A549 (cell line): ENCODE data around the gene RPN1. TPM values are rescaled to one million over a fixed set of nuclear protein-coding genes. Genes with fewer than 3 reads are reported as not detected.

Source experiments
- ATAC-seq, 2 experiments: fragments of 200-7000 bp in 1 of 2; fragments of >200 bp in 1 of 2; cut with Nextera tagmentation in 1 of 2; cut with Tn5 transposase in 1 of 2; 3 replicates each; pipeline versions ENCODE4 v1.8.0 to v1.9.1; 2018 to 2020; ENCODE audit warnings: mild to moderate bottlenecking in 1 of 2, moderate library complexity in 1 of 2
- CTCF ChIA-PET: fragments of 300-600 bp; sonication (Branson Sonifier 250); formaldehyde crosslinking; extraction: SDS; loops from one replicate; lab custom pipeline; 2021; ENCODE audit warnings: antibody characterized with exemption, inconsistent platforms; lab: Yijun Ruan, JAX
- POLR2A ChIA-PET: fragments of 350-600 bp; formaldehyde crosslinking; extraction: SDS; loops from one replicate; lab custom pipeline; 2021; ENCODE audit warnings: antibody characterized with exemption, inconsistent platforms; lab: Yijun Ruan, JAX
- DNase-seq, 2 experiments: peaks; one replicate each; pipeline versions ENCODE4 v3.0.0 to v3.0.0-alpha.2; 2011 to 2016; ENCODE audit warnings: low read depth in 1 of 2, low spot score in 1 of 2
- FAIRE-seq: peaks from 2 replicates; lab custom pipeline; 2011; peaks lifted over from hg19 to GRCh38; lab: Jason Lieb, UNC
- H3K27ac ChIP-seq, 2 experiments: fragments of >200 bp; sonication (Bioruptor Twin); formaldehyde crosslinking; 3 replicates each; pipeline ENCODE4 v1.5.1; 2016 to 2017
- H3K4me1 ChIP-seq: fragments of >200 bp; sonication (Bioruptor Twin); formaldehyde crosslinking; 3 replicates; pipeline ENCODE4 v1.6.1; 2016
- H3K4me2 ChIP-seq: fragments of >200 bp; sonication (Bioruptor Twin); formaldehyde crosslinking; 3 replicates; pipeline ENCODE4 v1.6.1; 2016
- H3K4me3 ChIP-seq: fragments of >200 bp; sonication (Bioruptor Twin); formaldehyde crosslinking; 3 replicates; pipeline ENCODE4 v1.5.1; 2016
- H3K9me3 ChIP-seq: fragments of >200 bp; sonication (Bioruptor Twin); formaldehyde crosslinking; 3 replicates; pipeline ENCODE4 v1.6.1; 2016
- CEBPB ChIP-seq, 2 experiments: fragments of >200 bp in 1 of 2; sonication (Bioruptor Twin) in 1 of 2; formaldehyde crosslinking in 1 of 2; IDR thresholded peaks; 2 replicates each; pipeline ENCODE4 v1.6.1; 2012 to 2016
- CHD2 ChIP-seq: fragments of 150-350 bp; IDR thresholded peaks from 2 replicates; pipeline ENCODE4 v1.6.1; 2014; ENCODE audit warnings: low read length; ENCODE audit not compliant: partially characterized antibody
- CTCF ChIP-seq: fragments of >200 bp; sonication (Bioruptor Twin); formaldehyde crosslinking; IDR thresholded peaks from 3 replicates; pipeline ENCODE4 v1.5.1; 2016
- EHF ChIP-seq: fragments of 250-450 bp; sonication (Bioruptor Pico); IDR thresholded peaks from 2 replicates; pipeline ENCODE4 v1.5.0; 2020; ENCODE audit warnings: mild to moderate bottlenecking
- EP300 ChIP-seq, 2 experiments: fragments of >200 bp; sonication (Bioruptor Twin); formaldehyde crosslinking; IDR thresholded peaks; 2 replicates in 1 of 2; 3 replicates in 1 of 2; pipeline ENCODE4 v1.6.1; 2016 to 2017
- ESRRA ChIP-seq: fragments of 150-350 bp; IDR thresholded peaks from 2 replicates; pipeline ENCODE4 v1.6.1; 2014; ENCODE audit warnings: mild to moderate bottlenecking, low read length, borderline replicate concordance
- FOXS1 ChIP-seq: fragments of 250-450 bp; sonication (Bioruptor Pico); IDR thresholded peaks from 2 replicates; pipeline ENCODE4 v1.5.0; 2020; ENCODE audit warnings: mild to moderate bottlenecking, moderate library complexity
- JUN ChIP-seq, 2 experiments: fragments of >200 bp; sonication (Bioruptor Twin); formaldehyde crosslinking; IDR thresholded peaks; 2 replicates in 1 of 2; 3 replicates in 1 of 2; pipeline ENCODE4 v1.6.1; 2016 to 2017
- JUNB ChIP-seq: fragments of >200 bp; sonication (Bioruptor Twin); formaldehyde crosslinking; IDR thresholded peaks from 2 replicates; pipeline ENCODE4 v1.6.1; 2016
- KDM1A ChIP-seq: fragments of 200-600 bp; sonication (generic); IDR thresholded peaks from 2 replicates; pipeline ENCODE4 v1.6.1; 2016; ENCODE audit warnings: low read depth, mild to moderate bottlenecking
- KDM5A ChIP-seq: fragments of 200-600 bp; sonication (generic); IDR thresholded peaks from 2 replicates; pipeline ENCODE4 v1.6.1; 2016; ENCODE audit warnings: antibody characterized with exemption, mild to moderate bottlenecking
- MAFK ChIP-seq: fragments of 450-650 bp; IDR thresholded peaks from 2 replicates; pipeline ENCODE4 v1.6.1; 2014; ENCODE audit not compliant: partially characterized antibody
- MAX ChIP-seq: IDR thresholded peaks from 2 replicates; pipeline ENCODE4 v1.6.1; 2012
- MYC ChIP-seq: IDR thresholded peaks from 2 replicates; pipeline ENCODE4 v1.6.1; 2012; ENCODE audit warnings: mild to moderate bottlenecking, inconsistent platforms, low read length, improper control_type of control experiment, borderline replicate concordance
- POLR2AphosphoS2 ChIP-seq: conservative IDR thresholded peaks from 2 replicates; pipeline ENCODE4 v1.6.1; 2012; ENCODE audit warnings: low read length, improper control_type of control experiment, inconsistent platforms
- RARB ChIP-seq: fragments of 250-450 bp; sonication (Bioruptor Pico); IDR thresholded peaks from 2 replicates; pipeline ENCODE4 v1.8.0; 2021; ENCODE audit warnings: mild to moderate bottlenecking, moderate library complexity
- RNF2 ChIP-seq: fragments of 200-600 bp; sonication (generic); IDR thresholded peaks from 2 replicates; pipeline ENCODE4 v1.6.1; 2016; ENCODE audit warnings: low read depth, mild to moderate bottlenecking, antibody characterized with exemption, moderate library complexity, borderline replicate concordance
- SMC3 ChIP-seq: fragments of >200 bp; sonication (Bioruptor Twin); formaldehyde crosslinking; IDR thresholded peaks from 3 replicates; pipeline ENCODE4 v1.6.1; 2018; ENCODE audit warnings: inconsistent platforms
- SREBF2 ChIP-seq: fragments of 450-650 bp; IDR thresholded peaks from 2 replicates; pipeline ENCODE4 v1.6.1; 2014; ENCODE audit warnings: mild to moderate bottlenecking, moderate library complexity
- TFCP2L1 ChIP-seq: fragments of 250-450 bp; sonication (Bioruptor Pico); IDR thresholded peaks from 2 replicates; pipeline ENCODE4 v1.5.0; 2021; ENCODE audit warnings: mild to moderate bottlenecking
- TP53 ChIP-seq: fragments of 250-450 bp; sonication (Bioruptor Pico); IDR thresholded peaks from 2 replicates; pipeline ENCODE4 v1.5.0; 2021; ENCODE audit warnings: mild to moderate bottlenecking, moderate library complexity
- WGBS: methylation state at CpG from one replicate; pipeline ENCODE4 v1.1.6; 2017; ENCODE audit errors: missing lambda C conversion rate; 5-methylcytosine and 5-hydroxymethylcytosine counted together
- polyA plus RNA-seq, 4 experiments: library from polyadenylated mRNA; depleted of rRNA in 3 of 4; stranded (reverse); fragments of >200 nt; fragmentation: RNase III in 1 of 4; extraction: RNeasy Plus Mini Kit Qiagen cat#74134 plus additional on column Dnase treatment in 1 of 4; gene quantifications; 2 replicates in 3 of 4; 3 replicates in 1 of 4; pipeline ENCODE4 v1.2.3, GENCODE V29; 2011 to 2017
- TF ChIP-seq, protein P1 (sequence below): fragments of >200 bp; sonication (Bioruptor Twin); formaldehyde crosslinking; IDR thresholded peaks from 2 replicates; pipeline ENCODE4 v1.6.1; 2016
- TF ChIP-seq, protein P2 (sequence below): IDR thresholded peaks from 2 replicates; pipeline ENCODE4 v1.6.1; 2012

RPN1 gene
- polyA plus RNA-seq, 2 of the 4 experiments (the other 2 are of a cell fraction): 145 to 279 TPM

GRCh38 chr3:128606094-128606493, 44.5 kb downstream of the RPN1 start:
- no peak for TF ChIP-seq KDM5A
- TF ChIP-seq TP53: no peak
- no peak for TF ChIP-seq RNF2
- no peak for TF ChIP-seq TFCP2L1 (CRISPR knock-in tag)
- no peak for TF ChIP-seq RARB (CRISPR knock-in tag)
- TF ChIP-seq EHF (CRISPR knock-in tag): no peak
- TF ChIP-seq MAFK: no peak
- TF ChIP-seq JUN (IDR thresholded peaks at IDR 0.05): no peak
- no peak for TF ChIP-seq MAX
- no peak for TF ChIP-seq JUNB
- TF ChIP-seq EP300 (IDR thresholded peaks at IDR 0.05): no peak
- TF ChIP-seq, protein P1, sequence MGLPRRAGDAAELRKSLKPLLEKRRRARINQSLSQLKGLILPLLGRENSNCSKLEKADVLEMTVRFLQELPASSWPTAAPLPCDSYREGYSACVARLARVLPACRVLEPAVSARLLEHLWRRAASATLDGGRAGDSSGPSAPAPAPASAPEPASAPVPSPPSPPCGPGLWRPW: no peak
- no peak for TF ChIP-seq FOXS1 (CRISPR knock-in tag)
- ATAC-seq (no peak), FAIRE-seq (no peak), DNase-seq (no peak)
- 92% methylated on average over 7 of the region's 7 CpGs for WGBS
- H3K27ac ChIP-seq: no peak overlapping the region
- no peak overlapping the region for H3K4me2 ChIP-seq
- ChIA-PET CTCF (interaction anchor here (0.6 to 3.7 kb wide), 6 partner anchors 11 to 1031 kb away, joined by 3 to 12 read pairs (median 8); no protein-coding TSS in a partner anchor), POLR2A (interaction anchor here (0.7 kb wide), 1 partner anchor 10 kb away, joined by 3 read pairs; no protein-coding TSS in a partner anchor)
- no peaks in the 10 kb centered on the region for H3K9me3 ChIP-seq
- H3K4me1 ChIP-seq: no peaks in the 10 kb centered on the region
- H3K4me3 ChIP-seq: no peak overlapping the region

GRCh38 chr3:128605091-128606046, 45.2 kb downstream of the RPN1 start:
- FAIRE-seq: no peak
- ChIA-PET CTCF (interaction anchor here (0.6 to 2.6 kb wide), 9 partner anchors 9 to 435 kb away, joined by 3 to 10 read pairs (median 4); no protein-coding TSS in a partner anchor), POLR2A (no interaction called here)
- no peak for DNase-seq
- 67% methylated on average over 10 of the region's 11 CpGs for WGBS
- TF ChIP-seq CHD2 (no peak), TFCP2L1 (CRISPR knock-in tag) (no peak), KDM1A (no peak)
- TF ChIP-seq, protein P1: no peak
- TF ChIP-seq, protein P2, sequence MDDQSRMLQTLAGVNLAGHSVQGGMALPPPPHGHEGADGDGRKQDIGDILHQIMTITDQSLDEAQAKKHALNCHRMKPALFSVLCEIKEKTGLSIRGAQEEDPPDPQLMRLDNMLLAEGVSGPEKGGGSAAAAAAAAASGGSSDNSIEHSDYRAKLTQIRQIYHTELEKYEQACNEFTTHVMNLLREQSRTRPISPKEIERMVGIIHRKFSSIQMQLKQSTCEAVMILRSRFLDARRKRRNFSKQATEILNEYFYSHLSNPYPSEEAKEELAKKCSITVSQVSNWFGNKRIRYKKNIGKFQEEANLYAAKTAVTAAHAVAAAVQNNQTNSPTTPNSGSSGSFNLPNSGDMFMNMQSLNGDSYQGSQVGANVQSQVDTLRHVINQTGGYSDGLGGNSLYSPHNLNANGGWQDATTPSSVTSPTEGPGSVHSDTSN: no peak
- Histone ChIP-seq H3K4me3 (no peak overlapping the region), H3K4me2 (no peak overlapping the region), H3K9me3 (no peaks in the 10 kb centered on the region), H3K4me1 (no peaks in the 10 kb centered on the region), H3K27ac (no peak overlapping the region)
- no peak for ATAC-seq

DNA sequence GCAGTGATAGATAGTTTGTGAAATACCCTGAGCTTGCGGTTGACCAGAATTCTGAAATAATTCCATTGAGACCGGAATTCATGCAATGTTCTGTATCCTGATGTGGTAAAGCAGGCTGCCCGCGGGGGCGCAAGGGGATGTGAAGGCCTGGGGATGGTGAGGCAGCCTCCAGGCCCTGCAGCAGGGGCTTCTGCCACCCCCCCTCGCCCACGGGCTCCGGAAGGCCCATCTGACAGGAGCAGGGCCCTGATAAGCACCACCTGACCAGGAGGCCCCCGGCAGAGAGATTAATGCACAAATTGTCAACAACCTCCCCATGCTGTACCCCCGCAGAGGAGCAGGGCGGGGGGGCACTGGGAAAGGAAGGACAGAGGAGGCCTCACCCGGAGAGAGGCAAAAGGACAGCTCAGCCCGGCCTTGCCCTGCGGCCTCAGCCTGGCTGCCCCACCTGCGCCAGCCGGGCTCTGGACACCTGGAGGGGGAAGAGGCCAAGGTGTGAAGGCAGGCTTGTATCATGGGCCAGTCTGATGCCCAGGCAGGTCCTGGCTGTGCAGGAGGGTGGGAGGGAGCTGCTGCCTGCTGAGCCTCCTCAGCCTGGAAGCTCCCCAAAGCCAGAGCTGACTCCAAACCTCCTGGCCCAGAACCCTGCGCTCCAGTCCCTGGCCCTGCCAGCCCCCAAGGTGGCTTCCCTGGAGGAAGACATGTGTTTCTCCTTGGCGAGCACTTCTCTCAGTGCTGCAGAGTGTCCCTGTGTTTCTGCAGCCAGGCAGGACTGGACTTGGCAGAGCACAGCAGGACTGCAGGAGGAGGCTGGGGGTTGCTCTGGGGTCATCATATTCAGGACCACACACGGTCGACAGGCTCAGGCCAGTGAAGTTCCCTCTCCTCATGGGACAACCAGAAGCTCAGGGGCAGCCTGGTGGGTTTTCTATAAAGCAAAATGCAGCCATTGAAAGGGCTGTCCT, 46.5 kb downstream of the RPN1 start:
- no peak overlapping the region for H3K27ac ChIP-seq
- CTCF ChIA-PET: interaction anchor here (1.1 to 2.6 kb wide), 7 partner anchors 10 to 177 kb away, joined by 3 to 10 read pairs (median 3); no protein-coding TSS in a partner anchor
- DNase-seq (no peak), FAIRE-seq (no peak), ATAC-seq (no peak)
- WGBS: 75% methylated on average over 6 of the region's 20 CpGs
- H3K4me3 ChIP-seq: no peak overlapping the region
- H3K9me3 ChIP-seq: no peaks in the 10 kb centered on the region
- TF ChIP-seq MYC: no peak
- TF ChIP-seq ESRRA: no peak
- no peak for TF ChIP-seq CEBPB (IDR thresholded peaks at IDR 0.05)
- no peak for TF ChIP-seq CTCF
- TF ChIP-seq POLR2AphosphoS2: no peak
- TF ChIP-seq TP53: no peak
- TF ChIP-seq MAFK: no peak
- no peak for TF ChIP-seq SMC3
- no peak for TF ChIP-seq SREBF2
- no peak for TF ChIP-seq EHF (CRISPR knock-in tag)
- H3K4me2 ChIP-seq: no peak overlapping the region
- no peaks in the 10 kb centered on the region for H3K4me1 ChIP-seq
- POLR2A ChIA-PET: no interaction called here
